Progenitor cell of endocrine pancreas (in vitro differentiated cells): ENCODE measurements around the gene PCSK5. TPM values are rescaled to one million over a fixed set of nuclear protein-coding genes. Genes with fewer than 3 reads are reported as not detected.
"Not testable (repeated sequence)": the region's sequence is repeated elsewhere in the genome, so short reads cannot be mapped to it uniquely, and the experiment has no call there.

Source experiments
- DNase-seq: peaks from one replicate; pipeline ENCODE4 v3.0.0; 2021; ENCODE audit warnings: low spot score; ENCODE audit not compliant: unreplicated experiment
- H3K27ac Mint-ChIP-seq: 2 replicates; pipeline ENCODE4 v1.8.0; 2021; ENCODE audit warnings: mild to moderate bottlenecking, moderate library complexity, mixed read lengths
- H3K27me3 Mint-ChIP-seq: 2 replicates; pipeline ENCODE4 v1.8.0; 2021; ENCODE audit warnings: mixed read lengths
- H3K36me3 Mint-ChIP-seq: 2 replicates; pipeline ENCODE4 v1.8.0; 2022; ENCODE audit warnings: mixed read lengths; ENCODE audit not compliant: insufficient read depth
- H3K4me1 Mint-ChIP-seq: 2 replicates; pipeline ENCODE4 v1.8.0; 2021; ENCODE audit warnings: low read depth, mixed read lengths
- H3K4me3 Mint-ChIP-seq: 2 replicates; pipeline ENCODE4 v1.8.0; 2021; ENCODE audit warnings: low read depth, mild to moderate bottlenecking, moderate library complexity, mixed read lengths
- H3K9me3 Mint-ChIP-seq: 2 replicates; pipeline ENCODE4 v1.8.0; 2021; ENCODE audit warnings: low read depth, mixed read lengths
- CTCF ChIP-seq: fragments of 200-600 bp; sonication (generic); IDR thresholded peaks from one replicate; pipeline ENCODE4 v1.5.0; 2021; ENCODE audit warnings: antibody characterized with exemption, mild to moderate bottlenecking; ENCODE audit not compliant: unreplicated experiment
- total RNA-seq: library from RNA; stranded (reverse); gene quantifications from 2 replicates; pipeline ENCODE4 v1.2.1, GENCODE V29; 2021

Gene PCSK5
- total RNA-seq, 1 donor from 2014 or later, result 7.3 TPM

GRCh38 chr9:76357555-76357954 lies 467.1 kb downstream of the PCSK5 start:
- TF ChIP-seq CTCF, result no peak
- Mint-ChIP-seq H3K4me3 (no peak overlapping the region), H3K4me1 (peaks cover 9% of the 10 kb centered on the region), H3K27me3 (peaks cover 6% of the 10 kb centered on the region), H3K9me3 (peaks cover 2% of the 10 kb centered on the region), H3K27ac (no peak overlapping the region), H3K36me3 (no peaks in the 10 kb centered on the region)
- no peak for DNase-seq

GRCh38 chr9:76358628-76359280 lies 468.3 kb downstream of the PCSK5 start:
- TF ChIP-seq CTCF, result no peak
- Mint-ChIP-seq H3K27ac (no peak overlapping the region), H3K9me3 (peaks cover 2% of the 10 kb centered on the region), H3K36me3 (no peaks in the 10 kb centered on the region), H3K4me1 (peaks cover 14% of the 10 kb centered on the region), H3K27me3 (peaks cover 5% of the 10 kb centered on the region), H3K4me3 (no peak overlapping the region)
- DNase-seq, result no peak

GRCh38 chr9:76359365-76359764 lies 468.9 kb downstream of the PCSK5 start:
- Mint-ChIP-seq H3K36me3 (no peaks in the 10 kb centered on the region), H3K27ac (no peak overlapping the region), H3K4me3 (no peak overlapping the region), H3K27me3 (peaks cover 2% of the 10 kb centered on the region), H3K4me1 (peaks cover 14% of the 10 kb centered on the region), H3K9me3 (no peaks in the 10 kb centered on the region)
- no peak for TF ChIP-seq CTCF
- no peak for DNase-seq

GRCh38 chr9:76359766-76360165 lies 469.3 kb downstream of the PCSK5 start:
- Mint-ChIP-seq H3K4me1 (peaks cover 14% of the 10 kb centered on the region), H3K27me3 (peaks cover 5% of the 10 kb centered on the region), H3K4me3 (no peak overlapping the region), H3K36me3 (no peaks in the 10 kb centered on the region), H3K27ac (no peak overlapping the region), H3K9me3 (no peaks in the 10 kb centered on the region)
- TF ChIP-seq CTCF, result no peak
- DNase-seq, result no peak

GRCh38 chr9:76362332-76363031 lies 472.0 kb downstream of the PCSK5 start:
- not testable (repeated sequence) for H3K36me3 Mint-ChIP-seq, H3K27me3 Mint-ChIP-seq, H3K9me3 Mint-ChIP-seq, H3K4me3 Mint-ChIP-seq, DNase-seq
- H3K27ac Mint-ChIP-seq, result peak overlapping the region; percentile 41
- peaks cover 11% of the 10 kb centered on the region for H3K4me1 Mint-ChIP-seq

- H3K27me3 Mint-ChIP-seq, result peaks cover 3% of the 10 kb centered on the region
- peaks cover 11% of the 10 kb centered on the region for H3K4me1 Mint-ChIP-seq
- no peak for DNase-seq
- H3K27ac Mint-ChIP-seq, result no peak overlapping the region
- no peak for TF ChIP-seq CTCF
- no peaks in the 10 kb centered on the region for H3K9me3 Mint-ChIP-seq
- H3K4me3 Mint-ChIP-seq, result no peak overlapping the region
- H3K36me3 Mint-ChIP-seq, result no peaks in the 10 kb centered on the region
These were observed 472.5 kb downstream of the PCSK5 start for GRCh38 chr9:76363032-76363395.
